ENCODE results near the gene HCAR3. TPM values are rescaled to one million over a fixed set of nuclear protein-coding genes. Genes with fewer than 3 reads are reported as not detected.

Gene HCAR3
- total and polyA plus RNA-seq, 2 donors (not counting 1 experiment from before 2014, with no cell fraction given): 0.12 to 1.2 TPM

DNA sequence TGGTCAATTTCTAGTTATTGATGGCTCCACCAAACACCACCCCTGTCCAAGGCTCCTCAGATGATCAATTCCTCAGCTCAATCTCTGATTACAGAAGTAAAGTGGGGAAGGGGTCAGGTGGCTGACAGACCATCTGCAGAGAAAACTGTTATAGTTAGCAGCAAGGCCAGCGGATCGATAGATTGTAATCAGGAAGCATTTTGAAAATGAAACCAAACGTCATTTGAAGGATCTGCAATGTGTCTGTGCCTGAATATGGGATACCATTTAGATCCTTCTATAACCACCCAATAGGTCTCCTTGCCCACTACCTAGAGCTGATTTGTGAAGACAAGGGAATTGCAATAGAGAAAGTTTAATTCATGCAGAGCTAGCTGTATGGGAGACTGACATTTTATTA, 25.0 kb downstream of the HCAR3 start:
- ChIA-PET CTCF (interaction anchor here (0.7 kb wide), 1 partner anchor 522 kb away, joined by 3 read pairs; no protein-coding TSS in a partner anchor), POLR2A (interaction anchor here (0.8 kb wide), 1 partner anchor 21 kb away, joined by 3 read pairs; no protein-coding TSS in a partner anchor)
- Histone ChIP-seq H3K4me2 (replicated peaks; ENCODE audit: low read depth, low read length, poor library complexity, severe bottlenecking) (no peak overlapping the region), H4K20me1 (ENCODE audit: control insufficient read depth, insufficient read depth, low read length, poor library complexity, severe bottlenecking) (no peaks in the 10 kb centered on the region), H3K79me2 (ENCODE audit: control insufficient read depth, insufficient read depth, low read length) (no peaks in the 10 kb centered on the region), H3K27ac (ENCODE audit: low read length in 2 of 2) (no peak overlapping the region), H3K4me3 (ENCODE audit: control extremely low read depth in 1 of 5, extremely low read depth in 1 of 5, insufficient read depth in 1 of 5, low read depth in 2 of 5, low read length in 4 of 5) (no peak overlapping the region), H3K4me1 (ENCODE audit: control insufficient read depth in 2 of 2, insufficient read depth in 2 of 2, low read length in 2 of 2) (no peaks in the 10 kb centered on the region), H2AFZ (ENCODE audit: insufficient read depth, low read depth, low read length, poor library complexity, severe bottlenecking) (peak overlapping the region; percentile 21), H3K9me3 (ENCODE audit: control extremely low read depth in 1 of 3, control insufficient read depth in 2 of 3, insufficient read depth in 1 of 3, low read length in 2 of 3) (no peaks in the 10 kb centered on the region), H3K27me3 (replicated peaks in 1 of 4; ENCODE audit: control extremely low read depth in 1 of 4, control insufficient read depth in 3 of 4, insufficient read depth in 4 of 4, low read length in 3 of 4) (no peaks in the 10 kb centered on the region), H3K36me3 (replicated peaks in 1 of 2; ENCODE audit: control extremely low read depth in 1 of 2, control insufficient read depth in 1 of 2, extremely low read depth in 1 of 2, insufficient read depth in 2 of 2, low read length in 1 of 2) (no peaks in the 10 kb centered on the region), H3K9ac (ENCODE audit: low read length) (no peak overlapping the region)
- ATAC-seq (ENCODE audit: low read depth): no peak
- Mint-ChIP-seq H3K27me3 (no peaks in the 10 kb centered on the region), H3K4me3 (no peak overlapping the region), H3K9me3 (ENCODE audit: insufficient read depth) (no peaks in the 10 kb centered on the region), H3K4me1 (peaks cover 3% of the 10 kb centered on the region), H3K27ac (no peak overlapping the region)
- TF ChIP-seq, protein P1, sequence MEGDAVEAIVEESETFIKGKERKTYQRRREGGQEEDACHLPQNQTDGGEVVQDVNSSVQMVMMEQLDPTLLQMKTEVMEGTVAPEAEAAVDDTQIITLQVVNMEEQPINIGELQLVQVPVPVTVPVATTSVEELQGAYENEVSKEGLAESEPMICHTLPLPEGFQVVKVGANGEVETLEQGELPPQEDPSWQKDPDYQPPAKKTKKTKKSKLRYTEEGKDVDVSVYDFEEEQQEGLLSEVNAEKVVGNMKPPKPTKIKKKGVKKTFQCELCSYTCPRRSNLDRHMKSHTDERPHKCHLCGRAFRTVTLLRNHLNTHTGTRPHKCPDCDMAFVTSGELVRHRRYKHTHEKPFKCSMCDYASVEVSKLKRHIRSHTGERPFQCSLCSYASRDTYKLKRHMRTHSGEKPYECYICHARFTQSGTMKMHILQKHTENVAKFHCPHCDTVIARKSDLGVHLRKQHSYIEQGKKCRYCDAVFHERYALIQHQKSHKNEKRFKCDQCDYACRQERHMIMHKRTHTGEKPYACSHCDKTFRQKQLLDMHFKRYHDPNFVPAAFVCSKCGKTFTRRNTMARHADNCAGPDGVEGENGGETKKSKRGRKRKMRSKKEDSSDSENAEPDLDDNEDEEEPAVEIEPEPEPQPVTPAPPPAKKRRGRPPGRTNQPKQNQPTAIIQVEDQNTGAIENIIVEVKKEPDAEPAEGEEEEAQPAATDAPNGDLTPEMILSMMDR (IDR thresholded peaks at IDR 0.05): no peak
- TF ChIP-seq EZH2 (IDR thresholded peaks at IDR 0.05; ENCODE audit: borderline replicate concordance, insufficient read depth, low read depth, low read length, poor library complexity, severe bottlenecking): no peak
- no peak for DNase-seq
- WGBS (ENCODE audit: insufficient coverage): no CpG with 5 or more reads among the region's 3 CpGs
- intact Hi-C loops (cut with micrococcal nuclease): no loop called here

DNA sequence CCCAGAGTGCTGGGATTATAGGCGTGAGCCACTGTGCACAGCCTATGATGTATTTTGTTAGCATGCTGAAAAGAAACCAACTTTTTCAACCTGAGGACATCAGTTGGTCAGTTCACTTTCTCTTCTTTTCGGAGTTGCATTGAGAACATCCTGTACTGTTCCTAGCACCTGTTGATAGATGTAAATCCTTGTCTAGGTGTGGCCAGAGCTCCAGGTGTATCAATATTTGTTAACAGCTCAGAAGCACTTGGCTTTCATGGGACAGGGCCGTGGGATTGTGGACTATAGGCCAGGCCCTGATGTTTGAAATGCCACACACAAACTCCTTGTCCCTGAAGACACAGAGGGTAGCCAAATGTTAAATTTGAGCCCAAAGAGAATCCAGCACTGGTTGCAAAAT, 28.3 kb downstream of the HCAR3 start:
- intact Hi-C loops (cut with micrococcal nuclease): no loop called here

More for the DNA sequence above, 28.3 kb downstream of the HCAR3 start:
- Histone ChIP-seq H3K9ac (ENCODE audit: low read length) (no peak overlapping the region), H3K79me2 (ENCODE audit: control insufficient read depth, insufficient read depth, low read length) (no peaks in the 10 kb centered on the region), H2AFZ (ENCODE audit: insufficient read depth, low read depth, low read length, poor library complexity, severe bottlenecking) (no peak overlapping the region), H3K9me3 (ENCODE audit: control extremely low read depth in 1 of 3, control insufficient read depth in 2 of 3, insufficient read depth in 1 of 3, low read length in 2 of 3) (no peaks in the 10 kb centered on the region), H3K36me3 (replicated peaks in 1 of 2; ENCODE audit: control extremely low read depth in 1 of 2, control insufficient read depth in 1 of 2, extremely low read depth in 1 of 2, insufficient read depth in 2 of 2, low read length in 1 of 2) (no peaks in the 10 kb centered on the region), H3K27me3 (replicated peaks in 1 of 4; ENCODE audit: control extremely low read depth in 1 of 4, control insufficient read depth in 3 of 4, insufficient read depth in 4 of 4, low read length in 3 of 4) (no peaks in the 10 kb centered on the region), H3K4me2 (replicated peaks; ENCODE audit: low read depth, low read length, poor library complexity, severe bottlenecking) (no peak overlapping the region), H4K20me1 (ENCODE audit: control insufficient read depth, insufficient read depth, low read length, poor library complexity, severe bottlenecking) (no peaks in the 10 kb centered on the region), H3K4me1 (ENCODE audit: control insufficient read depth in 2 of 2, insufficient read depth in 2 of 2, low read length in 2 of 2) (no peaks in the 10 kb centered on the region), H3K27ac (ENCODE audit: low read length in 2 of 2) (no peak overlapping the region), H3K4me3 (ENCODE audit: control extremely low read depth in 1 of 5, extremely low read depth in 1 of 5, insufficient read depth in 1 of 5, low read depth in 2 of 5, low read length in 4 of 5) (no peak overlapping the region)
- Mint-ChIP-seq H3K9me3 (ENCODE audit: insufficient read depth) (no peaks in the 10 kb centered on the region), H3K27ac (no peak overlapping the region), H3K4me1 (peaks cover 3% of the 10 kb centered on the region), H3K4me3 (no peak overlapping the region), H3K27me3 (no peaks in the 10 kb centered on the region)
- DNase-seq: no peak
- ATAC-seq (ENCODE audit: low read depth): no peak
- ChIA-PET CTCF (no interaction called here), POLR2A (no interaction called here)
- TF ChIP-seq EZH2 (IDR thresholded peaks at IDR 0.05; ENCODE audit: borderline replicate concordance, insufficient read depth, low read depth, low read length, poor library complexity, severe bottlenecking): no peak
- TF ChIP-seq, protein P1 (IDR thresholded peaks at IDR 0.05): no peak
- 83% methylated on average over 1 of the region's 3 CpGs for WGBS (ENCODE audit: insufficient coverage)

All from B cell (primary cell).